Measurements from ENCODE around the gene CHST11. TPM values are rescaled to one million over a fixed set of nuclear protein-coding genes. Genes with fewer than 3 reads are reported as not detected.

CHST11 gene
- polyA plus RNA-seq, 4 donors: 6.6 to 8.7 (median 7.2) TPM

GRCh38 chr12:104659058-104659457 lies 202.3 kb downstream of the CHST11 start:
- DNase-seq (ENCODE audit: low read depth in 4 of 4, low spot score in 2 of 4): no peak

- DNase-seq (ENCODE audit: low read depth in 4 of 4, low spot score in 2 of 4): no peak
Observed at GRCh38 chr12:104662203-104662602, 205.5 kb downstream of the CHST11 start.

- no peak for DNase-seq (ENCODE audit: low read depth in 4 of 4, low spot score in 2 of 4)
Observed at GRCh38 chr12:104662908-104663307, 206.2 kb downstream of the CHST11 start.

GRCh38 chr12:104664351-104664750 lies 207.6 kb downstream of the CHST11 start:
- no peak for DNase-seq (ENCODE audit: low read depth in 4 of 4, low spot score in 2 of 4)

GRCh38 chr12:104665296-104665695 lies 208.5 kb downstream of the CHST11 start:
- DNase-seq (ENCODE audit: low read depth in 4 of 4, low spot score in 2 of 4): no peak

GRCh38 chr12:104667139-104667538 lies 210.4 kb downstream of the CHST11 start:
- no peak for DNase-seq (ENCODE audit: low read depth in 4 of 4, low spot score in 2 of 4)

GRCh38 chr12:104668274-104668718 lies 211.5 kb downstream of the CHST11 start:
- DNase-seq (ENCODE audit: low read depth in 4 of 4, low spot score in 2 of 4): no peak

GRCh38 chr12:104669089-104669721 lies 212.5 kb downstream of the CHST11 start:
- DNase-seq (ENCODE audit: low read depth in 4 of 4, low spot score in 2 of 4): no peak

GRCh38 chr12:104669851-104670337 lies 213.1 kb downstream of the CHST11 start:
- DNase-seq (ENCODE audit: low read depth in 4 of 4, low spot score in 2 of 4): no peak

GRCh38 chr12:104670439-104671408 lies 214.0 kb downstream of the CHST11 start:
- no peak for DNase-seq (ENCODE audit: low read depth in 4 of 4, low spot score in 2 of 4)

GRCh38 chr12:104671409-104672095 lies 214.8 kb downstream of the CHST11 start:
- DNase-seq (ENCODE audit: low read depth in 4 of 4, low spot score in 2 of 4): no peak

GRCh38 chr12:104672096-104672445 lies 215.3 kb downstream of the CHST11 start:
- no peak for DNase-seq (ENCODE audit: low read depth in 4 of 4, low spot score in 2 of 4)

GRCh38 chr12:104672501-104673265 lies 215.9 kb downstream of the CHST11 start:
- DNase-seq (ENCODE audit: low read depth in 4 of 4, low spot score in 2 of 4): no peak

- DNase-seq (ENCODE audit: low read depth in 4 of 4, low spot score in 2 of 4): no peak
Observed at GRCh38 chr12:104673294-104673693, 216.5 kb downstream of the CHST11 start.

GRCh38 chr12:104673696-104674482 lies 217.1 kb downstream of the CHST11 start:
- DNase-seq (ENCODE audit: low read depth in 4 of 4, low spot score in 2 of 4): no peak

- no peak for DNase-seq (ENCODE audit: low read depth in 4 of 4, low spot score in 2 of 4)
Observed at GRCh38 chr12:104676636-104677035, 219.9 kb downstream of the CHST11 start.

GRCh38 chr12:104677441-104678089 lies 220.8 kb downstream of the CHST11 start:
- no peak for DNase-seq (ENCODE audit: low read depth in 4 of 4, low spot score in 2 of 4)

GRCh38 chr12:104680070-104680469 lies 223.3 kb downstream of the CHST11 start:
- DNase-seq (ENCODE audit: low read depth in 4 of 4, low spot score in 2 of 4): no peak

- no peak for DNase-seq (ENCODE audit: low read depth in 4 of 4, low spot score in 2 of 4)
Observed at GRCh38 chr12:104680491-104680890, 223.7 kb downstream of the CHST11 start.

All from left renal cortex interstitium (tissue), 4 donors.